HG03045 (cell line): Measurements from ENCODE around the gene FRAT1.
A peak's percentile ranks its signal among the peaks of the same experiment; 100 is the strongest.

Source experiments
- ATAC-seq: cut with Tn5 transposase; IDR thresholded peaks from one replicate; pipeline ENCODE4 v1.9.1; 2021; ENCODE audit warnings: mild to moderate bottlenecking, moderate library complexity; ENCODE audit not compliant: unreplicated experiment

The FRAT1 gene

DNA sequence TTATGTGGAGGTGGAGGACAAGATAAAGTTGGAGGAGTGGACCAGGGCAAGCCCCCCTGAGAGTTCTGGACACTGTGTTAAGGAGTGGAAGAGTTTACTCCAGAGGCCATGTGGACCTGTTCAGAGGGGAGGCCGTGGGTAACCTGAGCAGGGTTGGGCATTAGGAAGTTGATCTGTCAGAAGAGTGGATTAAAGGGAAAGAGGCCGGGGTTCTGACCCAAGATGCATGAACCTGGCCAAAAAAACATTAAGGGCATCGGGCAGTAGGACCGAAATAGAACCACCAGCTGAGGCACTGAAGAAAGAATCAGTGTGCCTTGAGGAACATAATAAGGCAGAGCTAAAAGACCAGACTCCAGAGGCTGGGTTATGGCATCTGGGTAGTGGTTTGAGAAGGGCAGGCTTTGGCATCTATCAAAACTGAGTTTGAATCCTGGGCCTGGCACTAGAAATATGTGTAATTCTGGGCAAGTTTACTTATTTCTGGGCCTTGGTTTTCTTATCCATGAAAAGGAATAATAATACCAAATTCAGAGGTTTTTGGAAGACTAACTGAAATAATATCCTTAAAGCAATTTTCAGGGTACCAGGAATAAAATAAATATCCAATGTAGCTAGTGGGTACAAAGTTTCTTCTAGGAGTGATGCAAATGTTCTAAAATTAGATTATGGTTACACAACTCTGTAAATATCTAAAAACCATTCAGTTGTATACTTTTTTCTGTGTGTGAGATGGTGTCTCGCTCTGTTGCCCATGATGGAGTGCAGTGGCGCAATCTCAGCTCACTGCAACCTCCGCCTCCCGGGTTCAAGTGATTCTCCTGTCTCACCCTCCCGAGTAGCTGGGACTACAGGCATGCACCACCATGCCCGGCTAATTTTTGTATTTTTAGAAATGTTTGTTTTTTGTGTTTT lies 10.9 kb upstream of the FRAT1 start:
- no peak for ATAC-seq

DNA sequence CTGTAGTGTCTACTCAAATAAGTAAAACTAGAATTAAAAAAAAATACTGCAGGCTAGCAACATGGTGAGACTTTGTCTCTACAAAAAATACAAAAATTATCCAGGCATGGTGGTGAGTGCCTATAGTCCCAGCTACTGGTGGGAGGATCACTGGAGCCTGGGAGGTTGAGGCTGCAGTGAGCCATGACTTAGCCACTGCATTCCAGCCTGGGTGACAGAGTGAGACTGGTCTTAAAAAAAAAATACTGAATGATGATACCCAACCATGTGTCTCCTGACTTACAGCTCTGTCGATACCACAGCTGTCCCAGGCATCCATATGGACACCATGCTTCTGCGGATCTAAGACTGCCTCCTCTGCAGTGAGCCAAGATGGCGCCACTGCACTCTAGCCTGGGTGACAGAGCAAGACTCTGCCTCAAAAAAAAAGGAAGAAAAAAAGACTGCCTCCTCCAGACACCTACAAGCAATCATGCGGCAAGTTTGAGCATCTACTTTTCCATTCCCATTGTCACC lies 7.9 kb upstream of the FRAT1 start:
- no peak for ATAC-seq

DNA sequence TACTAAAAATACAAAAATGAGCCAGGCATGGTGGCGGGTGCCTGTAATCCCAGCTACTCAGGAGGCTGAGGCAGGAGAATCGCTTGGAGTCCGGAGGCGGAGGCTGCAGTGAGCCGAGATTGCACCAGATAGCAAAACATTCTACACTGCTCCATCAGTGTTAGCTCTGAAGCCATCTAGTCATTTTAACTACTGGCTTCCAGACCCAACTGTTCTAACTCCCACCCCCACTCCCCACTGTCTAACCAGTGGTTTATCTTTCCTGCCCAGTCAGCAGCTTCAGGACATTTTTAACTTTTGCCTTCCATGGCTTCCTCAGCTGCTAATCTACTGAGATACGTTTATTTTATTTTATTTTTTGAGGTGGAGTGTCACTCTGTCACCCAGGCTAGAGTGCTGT lies 6.2 kb upstream of the FRAT1 start:
- no peak for ATAC-seq

DNA sequence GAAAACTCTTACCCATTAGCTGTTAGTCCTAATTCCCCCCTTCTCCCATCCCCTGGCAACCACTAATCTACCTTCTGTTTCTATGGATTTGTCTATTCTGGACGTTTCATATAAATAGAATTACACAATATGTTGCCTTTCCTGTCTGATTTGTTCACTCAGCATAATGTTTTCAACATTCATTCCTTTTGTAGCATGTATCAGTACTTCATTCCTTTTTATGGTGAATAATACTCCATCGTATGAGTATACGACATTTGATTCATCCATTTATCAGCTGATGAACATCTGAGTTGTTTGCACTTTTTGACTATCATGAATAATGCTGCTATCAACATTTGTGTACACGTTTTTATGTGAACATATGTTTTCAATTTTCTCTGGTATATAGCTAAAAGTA lies 4.4 kb upstream of the FRAT1 start:
- no peak for ATAC-seq

DNA sequence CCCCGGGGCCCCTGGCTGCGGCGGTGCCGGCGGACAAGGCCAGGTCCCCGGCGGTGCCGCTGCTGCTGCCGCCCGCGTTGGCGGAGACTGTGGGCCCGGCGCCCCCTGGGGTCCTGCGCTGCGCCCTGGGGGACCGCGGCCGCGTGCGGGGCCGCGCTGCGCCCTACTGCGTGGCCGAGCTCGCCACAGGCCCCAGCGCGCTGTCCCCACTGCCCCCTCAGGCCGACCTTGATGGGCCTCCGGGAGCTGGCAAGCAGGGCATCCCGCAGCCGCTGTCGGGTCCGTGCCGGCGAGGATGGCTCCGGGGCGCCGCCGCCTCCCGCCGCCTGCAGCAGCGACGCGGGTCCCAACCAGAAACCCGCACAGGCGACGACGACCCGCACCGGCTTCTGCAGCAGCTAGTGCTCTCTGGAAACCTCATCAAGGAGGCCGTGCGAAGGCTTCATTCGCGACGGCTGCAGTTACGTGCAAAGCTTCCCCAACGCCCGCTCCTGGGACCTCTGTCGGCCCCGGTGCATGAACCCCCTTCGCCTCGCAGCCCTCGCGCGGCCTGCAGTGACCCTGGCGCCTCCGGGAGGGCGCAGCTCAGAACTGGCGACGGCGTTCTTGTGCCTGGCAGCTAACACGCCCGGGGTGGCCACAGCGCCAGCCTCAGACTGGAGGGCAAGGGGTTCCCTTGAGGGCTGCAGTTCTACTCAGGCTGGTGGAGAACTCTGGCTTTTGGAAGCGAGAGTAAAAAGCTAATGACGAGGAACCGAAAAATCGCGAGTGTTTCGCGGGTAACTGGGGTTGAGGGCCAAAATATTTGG lies 804 bp downstream of the FRAT1 start:
- peak; percentile 33 for ATAC-seq

DNA sequence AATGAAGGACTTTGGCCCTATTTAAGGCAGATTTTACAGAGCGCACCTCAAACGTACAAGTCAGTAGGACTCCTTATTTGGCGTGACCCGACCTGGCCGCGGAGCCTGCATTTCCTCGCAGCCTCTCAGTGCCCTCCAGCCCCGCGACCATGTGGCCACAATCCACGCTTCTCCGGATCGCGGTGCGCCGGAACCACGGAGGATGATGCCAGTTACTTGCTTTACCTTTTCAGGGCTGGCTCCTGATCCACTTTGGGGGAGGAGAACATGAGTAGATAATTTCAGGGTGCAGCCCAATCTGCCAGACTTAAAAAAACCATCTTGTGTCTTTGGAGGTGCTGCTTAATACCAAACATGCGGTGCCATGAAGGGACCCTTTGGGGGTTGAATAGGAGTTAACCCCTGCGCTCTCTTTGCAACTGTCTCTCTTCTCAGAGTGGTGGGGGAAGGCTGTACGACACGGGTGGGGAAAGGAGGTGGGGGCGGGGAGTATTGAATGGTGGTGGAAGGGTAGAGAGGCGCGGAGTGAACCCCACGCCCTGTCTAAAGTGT lies 1.5 kb downstream of the FRAT1 start:
- no peak for ATAC-seq

DNA sequence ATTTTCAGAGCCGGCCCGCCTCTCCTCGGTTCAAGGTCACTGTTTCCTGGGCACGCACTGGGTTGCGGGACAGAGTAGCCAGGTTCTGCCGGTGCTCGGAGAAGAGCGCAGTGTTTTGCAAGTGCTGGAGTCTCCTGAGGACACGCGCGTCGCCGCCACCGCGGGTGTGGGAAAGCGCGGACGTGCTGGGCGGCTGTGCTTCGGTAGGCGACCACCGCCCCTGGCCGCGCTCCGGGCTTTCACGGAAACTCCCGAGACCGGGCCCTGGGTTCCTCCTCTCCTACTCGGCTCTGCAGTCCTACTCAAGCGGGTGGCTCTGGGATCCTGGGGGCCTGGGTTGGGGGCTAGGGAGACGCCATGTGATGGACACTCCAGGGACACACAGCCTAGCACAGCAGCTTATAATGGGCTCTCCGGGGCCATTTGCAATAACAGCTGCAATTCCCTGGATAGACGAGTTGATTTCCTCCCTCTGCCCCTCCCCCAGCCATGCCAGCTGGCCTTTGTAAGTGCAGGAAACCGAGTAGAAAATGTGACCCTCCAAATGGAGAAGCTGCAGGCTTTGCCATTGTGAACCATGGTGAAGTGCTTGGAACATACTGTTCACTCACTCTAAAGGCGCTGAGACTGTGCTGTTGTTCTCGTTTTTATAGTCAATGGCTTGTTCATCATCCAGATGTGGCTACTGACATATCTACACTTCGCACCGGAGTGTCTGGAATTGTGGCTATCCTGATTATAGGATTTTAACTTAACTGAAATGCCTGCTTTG lies 2.1 kb downstream of the FRAT1 start:
- ATAC-seq = no peak

DNA sequence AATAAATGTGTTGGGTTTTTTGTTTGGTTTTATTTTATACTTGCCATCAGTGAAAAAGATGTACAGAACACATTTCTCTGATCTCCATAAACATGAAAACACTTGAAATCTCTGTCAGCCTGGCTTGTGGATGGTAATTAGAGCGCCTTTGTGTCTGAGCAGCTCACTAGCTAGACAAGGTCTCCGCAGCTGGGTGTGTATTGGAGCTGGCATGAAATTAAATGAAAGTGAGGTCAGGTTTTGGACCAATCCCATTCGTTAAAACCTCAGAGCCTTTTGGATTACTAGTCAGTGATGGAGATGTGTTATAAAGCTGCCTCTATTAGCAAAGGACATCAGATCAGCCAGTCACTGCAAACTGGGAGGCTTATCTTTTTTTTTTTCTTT lies 2.7 kb downstream of the FRAT1 start:
- no peak for ATAC-seq

DNA sequence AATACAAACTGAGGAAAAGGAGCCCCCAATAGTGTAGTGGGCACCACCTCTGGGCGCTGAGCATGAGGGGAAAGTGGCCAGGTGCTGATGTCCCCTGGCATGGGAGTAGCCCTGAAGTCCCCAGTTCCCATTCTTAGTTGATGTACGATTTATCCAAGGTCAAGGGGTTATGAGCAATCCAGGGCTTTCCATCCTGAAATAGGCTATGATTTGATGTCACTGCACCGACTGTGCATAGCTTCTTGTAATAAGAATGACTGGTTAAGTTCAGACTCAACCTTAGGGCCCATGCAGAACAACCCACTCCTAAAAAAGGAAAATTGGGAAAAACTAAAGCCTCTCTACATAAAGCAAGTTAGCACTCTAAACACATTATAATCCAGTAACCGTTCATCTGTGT lies 4.4 kb downstream of the FRAT1 start:
- ATAC-seq = no peak

DNA sequence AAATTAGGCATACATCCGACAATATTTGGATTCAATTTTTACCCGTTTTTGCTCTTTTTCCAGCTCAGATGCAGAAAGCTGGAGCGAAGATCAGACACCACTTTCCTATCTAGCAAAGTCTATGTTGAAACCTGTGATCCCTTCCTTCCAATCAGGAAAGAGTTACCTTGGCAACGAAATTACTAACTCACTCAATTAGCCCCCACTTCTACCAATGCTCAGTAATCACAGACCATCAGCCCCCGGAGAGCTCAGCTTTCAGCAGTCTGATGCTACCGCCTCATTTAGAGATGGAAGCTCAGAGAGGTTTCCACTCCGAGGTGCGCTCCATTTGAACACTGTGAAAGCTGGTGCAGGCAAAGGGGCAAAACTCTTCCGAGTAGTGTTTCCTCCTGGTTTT lies 6.7 kb downstream of the FRAT1 start:
- no peak for ATAC-seq

DNA sequence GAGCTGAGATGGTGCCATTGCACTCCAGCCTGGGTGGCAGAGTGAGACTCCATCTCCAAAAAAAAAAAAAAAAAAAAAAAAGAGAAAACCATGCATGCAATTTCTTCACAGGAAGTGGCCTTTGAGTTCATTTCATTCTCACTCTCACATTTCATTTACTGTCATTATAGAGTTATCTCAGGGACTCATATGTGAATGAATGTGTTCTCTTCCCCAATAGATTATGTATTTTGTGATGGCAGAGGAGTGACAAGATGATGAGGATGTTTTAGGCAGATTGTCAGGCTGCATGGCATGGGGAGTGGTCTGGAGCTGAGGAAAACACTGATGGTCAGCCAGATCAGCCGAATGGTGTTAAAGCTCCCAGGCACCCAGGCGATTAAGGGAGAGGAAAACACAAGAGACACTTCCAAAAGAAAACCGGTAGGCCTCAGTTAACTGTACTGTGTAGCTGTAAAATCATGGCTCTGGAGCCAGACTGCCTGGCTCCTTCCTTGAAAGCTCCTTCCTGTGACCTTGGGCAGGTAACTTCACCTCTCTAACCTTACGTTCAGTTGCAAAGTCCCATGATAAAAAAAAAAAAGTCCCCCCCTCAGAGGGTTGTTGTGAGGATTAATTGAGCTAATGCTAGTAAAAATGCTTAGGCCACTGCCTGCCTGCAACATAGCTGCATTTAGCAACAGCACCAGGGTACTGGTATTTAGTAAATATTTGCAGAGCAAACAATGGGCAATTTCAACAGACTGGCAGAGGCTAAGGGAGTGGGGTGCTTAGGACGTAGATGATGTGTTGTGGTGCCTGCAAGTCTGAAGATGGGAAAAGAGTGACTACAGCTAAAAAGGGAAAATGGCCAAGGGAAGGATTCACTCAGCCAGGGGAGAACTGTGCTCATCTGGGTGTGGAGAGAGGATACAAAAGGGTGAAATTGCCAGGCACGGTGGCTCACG lies 8.6 kb downstream of the FRAT1 start:
- ATAC-seq = no peak

DNA sequence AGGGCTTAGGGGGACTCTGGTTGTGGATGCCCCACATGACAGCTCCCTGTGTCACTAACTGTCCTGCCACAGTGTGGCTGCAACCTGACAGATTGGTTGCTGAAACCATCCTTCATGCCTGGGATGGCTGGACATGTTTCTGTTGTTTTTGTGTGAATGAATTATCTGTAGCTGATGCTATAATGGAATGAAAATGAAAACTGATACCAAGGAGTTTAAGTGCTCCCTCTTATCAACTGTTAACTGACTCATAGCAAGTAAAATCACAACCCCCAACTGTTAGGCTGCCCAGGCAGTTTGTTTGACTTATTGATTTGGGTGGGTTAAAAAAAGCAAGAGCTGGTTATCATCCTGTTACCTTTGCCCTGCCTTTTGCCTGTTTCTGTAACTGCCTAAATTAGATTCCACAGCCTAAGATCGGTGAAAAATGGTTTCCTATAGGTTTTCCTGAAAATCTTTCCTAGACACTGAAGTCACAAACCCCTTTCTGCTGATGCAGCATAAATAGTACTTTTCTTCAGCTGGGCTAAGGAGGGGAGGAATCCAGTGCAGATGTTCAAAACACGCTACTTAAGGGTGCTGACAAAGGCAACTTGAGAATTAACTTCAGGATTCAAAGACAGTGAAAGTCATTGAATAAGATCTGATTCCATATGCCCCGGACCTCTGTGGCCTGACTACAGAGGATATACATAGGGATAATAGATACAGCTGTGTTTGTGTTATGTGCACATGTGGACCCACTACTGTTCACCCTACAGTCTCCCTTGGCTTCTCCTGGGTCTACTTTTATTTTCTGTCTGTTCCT lies 9.8 kb downstream of the FRAT1 start:
- ATAC-seq = no peak

DNA sequence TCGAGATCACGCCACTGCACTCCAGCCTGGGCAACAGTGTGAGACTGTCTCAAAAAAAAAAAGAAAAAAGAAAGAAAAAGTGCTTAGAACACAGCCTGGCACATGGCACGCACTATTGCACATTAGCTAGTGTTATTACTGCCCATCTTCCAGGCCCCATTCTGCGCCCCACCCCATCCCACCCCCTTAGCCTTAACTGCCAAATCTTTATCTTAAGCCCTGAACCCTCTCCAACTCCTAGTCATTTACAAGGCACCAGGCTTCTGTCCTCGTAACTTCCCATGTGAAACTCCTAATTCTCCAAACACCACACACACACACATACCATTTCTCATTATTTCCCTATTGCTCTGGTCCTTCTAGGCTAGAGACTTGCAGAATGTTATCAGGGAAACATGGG lies 10.7 kb downstream of the FRAT1 start:
- ATAC-seq = no peak

DNA sequence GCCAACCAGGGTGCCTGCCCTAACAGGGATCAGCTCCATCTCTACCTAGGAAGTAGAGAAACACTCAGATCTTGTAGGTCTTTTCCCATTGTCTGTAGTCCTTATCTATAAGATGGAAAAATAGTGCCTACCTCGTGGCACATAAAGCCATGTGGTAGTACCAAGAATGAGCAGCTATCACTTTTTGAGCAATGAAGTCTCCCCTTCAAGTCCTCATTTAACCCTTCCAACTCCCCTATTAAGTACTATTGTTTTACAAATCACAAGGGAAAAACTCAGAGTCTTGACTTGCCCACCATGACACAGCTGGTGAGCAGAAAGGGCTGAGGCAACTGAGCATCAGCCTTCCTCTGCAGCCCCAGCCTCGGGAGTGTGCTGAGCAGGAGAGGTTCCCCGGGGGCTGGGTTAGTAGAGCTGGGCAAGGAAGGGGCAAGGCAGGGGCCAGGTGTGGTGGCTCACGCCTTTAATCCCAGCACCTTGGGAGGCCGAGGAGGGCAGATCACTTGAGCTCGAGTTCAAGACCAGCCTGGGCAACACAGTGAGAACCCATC lies 12.2 kb downstream of the FRAT1 start:
- ATAC-seq = no peak

DNA sequence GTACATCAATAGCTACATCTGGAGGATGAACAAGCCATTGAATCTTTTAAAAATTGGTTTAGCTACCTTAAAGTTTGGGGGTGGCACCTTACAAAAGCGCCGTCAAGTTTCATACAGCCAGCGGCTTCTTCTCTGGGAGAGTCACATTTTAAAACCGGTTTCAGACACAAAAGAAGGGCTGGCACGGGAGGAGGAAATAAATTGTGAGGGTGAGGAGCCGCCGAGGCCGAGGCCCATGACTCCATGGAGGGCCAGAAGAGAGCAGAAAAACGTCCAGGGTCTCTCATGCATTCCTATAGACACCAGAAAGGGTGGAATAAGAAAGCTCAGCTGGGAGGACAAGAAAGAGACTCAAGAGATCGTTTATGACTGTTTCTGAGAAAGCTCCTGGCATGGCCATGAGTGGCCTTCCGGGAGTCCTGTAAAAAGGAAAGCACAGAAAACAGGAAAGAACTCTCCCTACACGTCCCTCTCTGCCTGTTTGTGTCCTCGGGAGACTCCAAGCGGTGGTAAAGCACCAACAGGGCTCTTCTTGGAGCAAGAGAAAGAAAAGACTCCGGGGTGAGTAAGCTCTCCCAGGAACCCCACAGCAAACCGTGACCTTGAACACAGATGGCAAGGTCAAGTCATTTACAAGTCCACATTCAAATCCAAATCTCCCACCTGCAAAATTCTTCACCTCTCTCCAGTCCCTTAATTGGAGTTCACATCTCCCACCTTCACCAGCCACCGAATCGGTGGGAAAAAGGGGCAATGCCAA lies 13.7 kb downstream of the FRAT1 start:
- no peak for ATAC-seq

DNA sequence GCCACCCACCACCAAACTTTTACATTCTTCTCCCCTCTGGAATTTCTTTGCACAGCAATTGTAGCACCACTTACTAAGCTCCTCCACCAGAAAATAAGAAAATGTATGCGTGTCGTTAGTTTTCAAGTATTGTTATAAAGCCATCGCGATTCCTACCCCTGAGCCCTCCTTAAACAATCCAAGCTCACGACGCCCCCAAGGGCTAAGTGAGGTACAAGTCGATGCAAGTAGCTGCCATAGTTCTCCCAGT lies 14.2 kb downstream of the FRAT1 start:
- no peak for ATAC-seq

DNA sequence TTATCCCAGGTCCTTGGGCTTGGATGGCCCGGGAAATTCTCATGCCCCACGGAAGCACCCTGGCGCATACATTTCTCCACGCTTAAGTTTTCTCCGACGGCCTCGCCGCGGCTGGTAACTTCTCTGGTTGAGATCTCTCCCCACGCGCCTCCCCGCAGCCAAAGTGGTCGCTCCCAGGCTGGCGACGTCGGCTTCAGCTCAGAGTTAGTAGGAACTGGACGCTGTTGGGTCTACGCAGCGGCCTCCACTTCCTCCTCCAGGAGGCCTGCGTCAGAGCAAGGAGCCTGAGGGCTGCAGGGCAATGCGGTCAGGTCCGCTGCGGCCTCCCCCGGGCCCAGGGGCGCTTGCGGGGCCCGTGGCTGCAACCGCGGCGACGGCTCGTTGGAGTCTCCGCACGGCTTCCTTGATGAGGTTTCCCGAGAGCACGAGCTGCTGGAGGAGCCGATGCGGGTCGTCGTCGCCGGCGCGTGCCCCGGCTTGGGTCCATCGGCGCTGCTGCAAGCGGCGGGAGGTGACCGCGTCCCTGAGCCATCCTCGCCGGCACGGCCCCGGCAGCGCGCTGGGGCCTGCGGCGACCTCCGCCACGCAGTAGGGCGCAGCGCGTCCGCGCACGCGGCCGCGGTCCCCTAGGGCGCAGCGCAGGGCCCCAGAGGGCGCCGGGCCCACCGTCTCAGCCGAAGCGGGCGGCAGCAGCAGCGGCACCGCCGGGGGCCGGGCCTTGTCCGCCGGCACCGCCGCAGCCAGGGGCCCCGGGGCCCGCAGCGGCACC lies 14.7 kb downstream of the FRAT1 start:
- ATAC-seq = peak; percentile 29
